Right kidney (tissue), 1 donor: ENCODE measurements around the gene RBM20.

Experiments used
- DNase-seq: peaks from one replicate; pipeline ENCODE4 v3.0.0-alpha.2; 2016

Gene RBM20

GRCh38 chr10:110676016-110676415 is 31.9 kb downstream of the RBM20 start:
- DNase-seq = no peak

DNA sequence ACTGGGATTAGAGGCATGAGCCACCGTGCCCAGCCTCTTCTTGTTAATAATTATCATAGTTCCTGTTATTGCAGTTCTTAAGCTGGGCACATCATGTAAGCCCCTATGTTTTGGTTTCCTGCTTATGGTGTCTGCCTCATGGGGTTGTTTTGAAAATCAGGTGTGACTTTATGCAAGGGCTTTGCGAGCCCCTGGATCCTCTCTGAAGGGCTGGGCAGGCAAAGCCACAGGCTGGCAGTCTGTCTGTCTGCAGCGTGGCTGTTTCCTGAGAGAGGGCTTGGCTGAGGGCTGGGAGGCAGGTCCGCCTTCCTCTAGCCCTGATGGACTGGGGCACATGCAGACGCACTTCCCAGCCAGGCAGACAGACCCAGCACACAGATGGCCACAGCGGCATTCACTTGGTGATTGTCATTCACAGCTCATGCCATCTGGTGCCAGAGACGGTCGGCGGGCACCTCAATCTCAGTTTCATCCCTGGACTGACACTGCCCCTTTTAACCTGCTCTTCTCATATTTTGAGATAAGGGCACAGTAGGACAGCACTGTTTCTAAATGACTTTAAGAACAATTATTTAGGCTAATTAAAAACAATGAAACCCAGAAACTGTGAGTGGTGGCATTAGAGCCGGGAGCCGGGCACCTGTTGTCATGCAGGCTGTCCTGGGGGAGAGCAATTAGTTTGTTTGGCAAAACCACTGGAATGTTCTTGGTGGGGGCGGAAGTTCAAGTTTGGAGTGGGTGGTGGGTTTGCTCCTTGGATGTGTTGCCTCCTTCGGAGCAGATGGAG is 35.5 kb downstream of the RBM20 start:
- DNase-seq = no peak

DNA sequence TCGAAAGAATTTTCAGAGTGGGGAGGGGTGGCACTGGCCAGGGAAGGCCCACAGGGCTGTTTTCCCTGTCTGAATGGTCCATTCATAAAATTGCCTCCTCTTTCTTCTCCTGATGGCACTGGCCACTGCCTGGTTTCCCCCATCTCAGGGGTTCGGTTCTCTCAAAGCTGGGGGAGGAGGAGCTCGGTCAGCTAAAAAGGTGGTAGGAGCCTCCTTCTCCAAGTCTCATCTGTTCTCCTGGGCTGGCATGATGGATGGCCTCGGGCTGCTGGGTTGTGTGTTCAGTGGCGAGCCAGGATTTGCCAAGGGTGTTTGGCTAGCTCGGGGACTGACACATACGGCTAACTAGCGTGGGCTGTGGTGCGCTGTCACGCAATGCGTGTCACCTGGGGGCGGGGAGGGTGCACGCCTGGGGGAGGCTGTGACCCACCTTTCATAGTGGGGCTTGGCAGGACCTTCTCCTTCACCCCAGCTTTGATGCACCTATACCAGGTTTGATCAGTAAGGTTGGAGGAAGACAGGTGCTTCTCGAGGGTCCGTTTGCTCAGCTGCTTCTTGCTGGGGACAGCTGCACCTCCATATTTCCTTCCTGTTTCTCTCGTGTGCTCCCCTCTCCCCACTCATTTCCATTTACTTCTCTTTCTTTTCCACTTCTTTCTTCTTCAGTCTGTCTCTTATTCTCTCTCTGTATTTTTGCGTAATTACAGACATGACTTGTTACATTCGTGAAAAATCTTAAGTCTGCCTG is 36.3 kb downstream of the RBM20 start:
- no peak for DNase-seq

GRCh38 chr10:110681023-110681681 is 37.0 kb downstream of the RBM20 start:
- DNase-seq = no peak

GRCh38 chr10:110682348-110682747 is 38.2 kb downstream of the RBM20 start:
- no peak for DNase-seq

- DNase-seq = no peak
These were observed 40.8 kb downstream of the RBM20 start for GRCh38 chr10:110684800-110685446.

- DNase-seq = no peak
These were observed 41.9 kb downstream of the RBM20 start for GRCh38 chr10:110686047-110686446.

DNA sequence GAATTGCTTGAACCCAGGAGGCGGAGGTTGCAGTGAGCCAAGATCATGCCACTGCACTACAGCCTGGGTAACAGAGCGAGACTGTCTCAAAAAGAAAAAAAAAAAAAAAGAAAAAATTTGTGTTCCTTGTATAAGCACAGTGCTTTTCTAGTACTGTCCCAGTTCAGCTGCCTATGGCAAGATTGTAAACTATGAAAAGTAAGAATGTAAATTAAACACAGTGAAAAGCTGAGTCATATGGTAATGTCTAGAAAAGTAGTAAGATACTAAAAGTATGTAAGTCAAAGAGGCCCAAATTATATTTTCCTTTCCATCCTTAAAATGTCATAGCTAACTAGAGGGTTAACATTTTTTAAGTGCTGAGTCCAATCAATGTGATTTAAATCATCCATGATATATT is 42.8 kb downstream of the RBM20 start:
- DNase-seq = no peak

DNA sequence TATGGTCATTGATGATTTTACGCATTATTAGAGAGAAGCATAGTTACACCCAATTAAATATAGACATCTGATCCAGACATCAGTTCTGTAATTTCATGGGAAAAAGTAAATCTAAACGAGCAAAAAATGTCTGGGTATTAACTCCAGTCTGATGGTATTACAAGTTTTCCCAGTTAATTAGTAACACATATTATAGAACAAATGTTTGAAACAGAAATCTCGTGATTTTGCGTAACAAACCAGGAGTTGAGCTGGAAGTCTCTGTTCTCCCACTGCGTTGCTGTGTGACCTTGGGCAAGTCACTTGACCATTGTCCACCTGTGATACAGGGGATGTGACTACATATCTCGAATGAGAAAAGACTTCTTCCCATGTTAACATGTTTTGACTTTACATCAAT is 43.3 kb downstream of the RBM20 start:
- no peak for DNase-seq

DNA sequence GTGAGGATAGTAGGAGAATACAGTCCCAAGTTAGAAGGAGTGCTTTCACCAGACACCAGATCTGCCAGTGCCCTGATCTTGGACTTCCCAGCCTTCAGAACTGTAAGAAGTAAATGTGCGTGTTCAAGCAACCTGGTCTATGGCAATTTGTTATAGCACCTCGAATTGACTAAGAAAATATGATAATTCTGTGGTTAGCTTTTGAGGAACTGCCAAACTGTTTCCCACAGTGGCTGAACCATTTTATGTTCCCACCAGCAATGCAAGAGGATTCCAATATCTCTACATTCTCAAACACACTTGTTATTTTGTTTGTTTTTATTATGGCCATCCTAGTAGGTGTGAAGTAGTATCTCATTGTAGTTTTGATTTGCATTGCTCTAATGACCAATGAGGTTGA is 47.0 kb downstream of the RBM20 start:
- DNase-seq = no peak

DNA sequence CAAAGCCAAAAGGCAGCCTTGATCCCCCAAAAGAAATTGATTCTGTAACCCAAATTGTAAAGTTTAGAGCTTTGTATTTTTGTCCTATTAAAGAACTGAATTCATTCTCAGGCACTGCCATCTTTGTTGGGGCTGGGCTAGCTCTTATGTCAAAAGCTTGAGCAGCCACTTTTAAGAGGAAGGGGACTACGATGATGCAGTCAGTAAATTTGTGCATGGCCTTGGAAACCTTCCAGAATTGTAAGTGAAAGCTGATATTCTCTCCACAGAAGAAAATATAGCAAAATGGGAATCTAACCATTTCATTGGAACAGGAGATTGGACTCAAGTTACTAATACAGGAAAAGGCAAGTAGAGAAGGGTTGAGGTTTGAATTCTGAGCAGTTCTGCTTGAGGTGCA is 50.1 kb downstream of the RBM20 start:
- DNase-seq = no peak

DNA sequence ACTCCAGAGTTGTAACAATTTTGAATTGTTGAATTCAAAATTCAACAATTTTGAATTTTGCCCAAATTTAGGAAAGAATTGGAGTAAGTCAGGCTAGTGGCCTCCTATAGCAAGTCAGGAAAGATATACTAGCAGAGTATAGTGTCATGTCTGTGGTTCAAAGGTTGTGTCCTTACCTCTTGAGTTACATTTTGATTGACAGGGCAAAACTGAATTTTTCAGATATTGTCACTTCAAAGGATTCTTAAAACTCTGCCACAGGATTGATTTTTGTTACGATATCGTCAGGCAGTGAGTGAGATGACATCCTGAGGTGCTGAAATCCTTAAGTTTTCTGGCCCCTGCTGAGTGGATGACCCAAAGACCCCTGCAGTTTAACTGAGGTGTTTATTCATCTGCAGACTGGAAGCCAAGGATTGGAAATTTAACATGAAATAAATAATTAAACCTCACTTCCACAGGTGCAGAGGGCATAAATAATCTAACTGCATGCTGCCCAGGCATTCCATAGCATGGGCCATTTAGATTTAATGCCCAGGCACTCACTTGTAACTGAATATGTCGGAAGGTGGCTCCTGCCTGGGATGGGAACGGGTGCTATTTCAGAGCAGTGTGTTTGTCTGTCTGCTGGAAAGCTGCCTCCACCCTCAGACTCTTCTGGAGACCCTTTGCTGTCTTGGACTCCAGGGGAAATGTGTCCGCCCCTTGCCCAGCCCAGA is 50.8 kb downstream of the RBM20 start:
- no peak for DNase-seq

DNA sequence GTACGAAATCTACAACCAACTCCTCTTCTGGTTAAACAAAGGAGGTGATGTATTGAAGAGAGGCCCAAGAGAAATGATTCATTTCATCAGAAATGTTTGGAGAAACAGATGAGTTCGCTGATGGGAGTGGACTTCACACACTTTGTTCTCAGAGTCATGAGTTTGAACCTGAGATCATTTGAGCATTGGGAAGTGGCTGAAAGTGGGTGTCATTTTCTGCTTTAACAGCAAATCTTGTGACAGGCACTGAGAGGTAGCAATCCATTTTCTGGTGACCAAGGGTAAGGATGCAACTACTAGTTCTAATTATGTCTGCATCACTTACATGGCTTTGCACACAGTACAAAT is 51.4 kb downstream of the RBM20 start:
- no peak for DNase-seq

DNA sequence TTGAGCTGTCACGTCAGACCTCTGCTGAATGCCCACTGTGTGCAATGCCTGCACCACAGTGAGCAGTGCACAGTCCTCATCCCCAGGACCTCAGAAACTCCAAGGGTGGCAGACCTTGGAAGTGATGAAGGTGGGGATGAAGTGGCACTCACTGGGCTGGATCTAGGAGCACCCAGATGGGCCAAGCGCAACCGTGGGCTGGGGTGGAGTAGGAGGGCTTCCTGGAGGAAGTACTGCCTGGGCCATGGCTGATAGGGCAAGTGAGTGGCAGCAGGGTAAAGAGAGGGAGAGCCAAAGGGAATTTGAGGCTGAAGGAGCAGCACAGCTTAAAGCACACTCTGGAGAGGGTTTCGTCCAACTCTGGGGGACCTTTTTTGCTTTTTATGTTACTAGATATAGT is 52.3 kb downstream of the RBM20 start:
- DNase-seq = no peak

- DNase-seq = no peak
These were observed 54.2 kb downstream of the RBM20 start for GRCh38 chr10:110698340-110698739.

- DNase-seq = no peak
These were observed 54.7 kb downstream of the RBM20 start for GRCh38 chr10:110698782-110699201.

DNA sequence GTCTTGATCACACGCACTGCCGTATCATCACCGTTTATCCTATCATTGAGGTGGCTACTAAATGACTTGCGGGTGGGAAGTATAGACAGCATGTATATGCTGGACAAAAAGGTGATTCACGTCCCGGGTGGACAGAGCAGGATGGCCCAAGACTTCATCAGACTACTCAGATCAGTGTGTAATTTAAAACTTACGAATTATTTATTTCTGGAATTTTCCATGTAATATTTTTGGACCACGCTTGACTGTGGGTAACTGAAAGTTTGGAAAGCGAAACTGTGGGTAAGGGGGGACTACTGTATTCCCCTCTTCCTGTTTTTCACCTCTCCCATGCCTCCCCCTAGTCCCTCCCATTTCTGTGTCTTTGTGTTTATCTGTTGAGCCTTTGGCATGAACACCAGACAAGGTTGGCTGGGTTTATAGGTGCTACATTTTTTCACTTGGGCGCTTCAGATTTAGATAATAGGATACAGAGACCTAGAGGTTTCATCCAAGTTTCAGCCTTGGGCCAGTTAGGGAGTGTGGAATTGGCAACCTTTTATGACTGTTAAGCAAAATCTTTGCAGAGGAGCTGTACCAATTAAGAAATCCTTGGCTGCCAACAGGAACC is 55.8 kb downstream of the RBM20 start:
- DNase-seq = no peak

- DNase-seq = no peak
These were observed 56.9 kb downstream of the RBM20 start for GRCh38 chr10:110700947-110701616.

DNA sequence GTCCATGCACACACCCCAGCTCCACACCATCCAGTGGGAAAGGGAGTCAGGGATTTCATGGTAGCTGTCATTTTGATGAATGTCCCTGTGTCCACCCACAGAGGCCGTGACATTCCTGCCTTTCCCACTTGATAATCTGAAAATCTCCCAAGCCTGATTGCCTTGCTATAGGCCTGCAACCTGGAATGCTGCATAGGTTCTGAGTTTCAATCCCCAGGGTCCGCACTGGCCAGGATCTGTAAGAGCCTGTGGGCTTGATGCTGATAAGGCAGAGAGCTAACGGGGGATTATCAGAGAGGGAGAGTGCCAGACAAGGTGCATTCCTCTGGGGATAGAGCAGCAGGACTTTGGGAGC is 57.5 kb downstream of the RBM20 start:
- DNase-seq = peak; percentile 29

GRCh38 chr10:110704070-110704469 is 59.9 kb downstream of the RBM20 start:
- DNase-seq = no peak

- no peak for DNase-seq
These were observed 60.9 kb downstream of the RBM20 start for GRCh38 chr10:110704906-110705476.
